GM18507 (cell line): ENCODE measurements around the gene SPAAR.
"Not testable (repeated sequence)": the region's sequence is repeated elsewhere in the genome, so short reads cannot be mapped to it uniquely, and the experiment has no call there.

Experiments used
- DNase-seq: peaks from one replicate; pipeline ENCODE4 v3.0.0; 2011; ENCODE audit warnings: low read depth; ENCODE audit not compliant: insufficient read length; ENCODE audit errors: extremely low spot score
- FAIRE-seq: peaks from 2 replicates; lab custom pipeline; 2011; peaks lifted over from hg19 to GRCh38; lab: Jason Lieb, UNC

Gene SPAAR

DNA sequence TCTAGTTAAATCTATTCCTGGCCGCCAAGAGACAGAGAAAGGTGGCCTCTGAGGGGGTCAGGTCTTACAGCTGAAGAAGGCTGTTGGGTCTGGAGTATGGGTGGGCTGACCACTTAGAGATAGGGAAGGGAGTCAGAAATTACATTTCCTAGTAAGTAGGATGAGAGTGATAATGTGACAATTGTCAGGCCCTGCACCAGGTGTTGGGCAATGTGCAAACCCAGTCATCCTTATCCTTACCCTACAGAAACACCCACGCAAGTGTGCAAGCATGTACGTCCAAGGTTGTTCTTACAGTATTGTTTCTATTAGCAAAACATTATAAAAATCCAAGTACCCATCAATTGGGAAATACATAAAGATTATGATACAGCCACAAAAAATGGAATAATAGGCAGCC is 9.5 kb downstream of the SPAAR start:
- DNase-seq (no peak), FAIRE-seq (no peak)

DNA sequence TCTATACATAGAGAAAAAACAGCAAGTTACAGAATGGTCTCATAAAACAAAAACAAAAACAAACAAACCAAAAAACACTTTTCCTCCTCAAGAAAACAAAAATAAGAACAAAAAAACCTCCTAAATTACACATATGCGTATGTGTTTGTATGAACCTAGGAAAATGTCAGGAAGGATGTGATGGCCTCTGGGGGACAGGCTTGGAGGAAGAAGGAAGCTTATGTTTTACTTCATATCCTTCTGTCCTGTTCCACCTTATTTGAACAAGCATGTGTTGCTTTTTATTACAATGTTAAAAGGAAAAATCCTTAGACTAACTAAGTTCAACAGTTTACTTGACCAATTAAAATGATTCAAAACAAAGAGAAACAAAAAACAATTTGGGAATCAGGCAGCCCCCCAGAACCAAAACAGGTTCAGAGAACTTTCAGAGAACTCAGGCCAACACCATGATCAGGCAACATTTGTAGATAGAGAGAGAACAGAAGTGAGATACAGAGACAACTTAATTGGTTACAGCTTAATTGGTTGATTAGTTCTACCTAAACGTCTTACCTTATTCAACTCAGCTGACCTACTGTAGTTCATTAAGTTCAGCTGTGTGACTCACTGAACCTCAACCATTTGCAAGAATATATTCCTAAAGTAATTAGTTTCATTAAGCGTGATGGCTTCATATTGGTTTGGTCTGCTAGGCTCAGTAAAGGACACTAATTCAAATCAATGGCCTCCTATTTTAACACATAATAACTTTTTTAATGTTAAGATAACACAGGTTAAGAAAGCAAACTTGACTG is 10.1 kb downstream of the SPAAR start:
- DNase-seq, result no peak
- FAIRE-seq, result no peak

DNA sequence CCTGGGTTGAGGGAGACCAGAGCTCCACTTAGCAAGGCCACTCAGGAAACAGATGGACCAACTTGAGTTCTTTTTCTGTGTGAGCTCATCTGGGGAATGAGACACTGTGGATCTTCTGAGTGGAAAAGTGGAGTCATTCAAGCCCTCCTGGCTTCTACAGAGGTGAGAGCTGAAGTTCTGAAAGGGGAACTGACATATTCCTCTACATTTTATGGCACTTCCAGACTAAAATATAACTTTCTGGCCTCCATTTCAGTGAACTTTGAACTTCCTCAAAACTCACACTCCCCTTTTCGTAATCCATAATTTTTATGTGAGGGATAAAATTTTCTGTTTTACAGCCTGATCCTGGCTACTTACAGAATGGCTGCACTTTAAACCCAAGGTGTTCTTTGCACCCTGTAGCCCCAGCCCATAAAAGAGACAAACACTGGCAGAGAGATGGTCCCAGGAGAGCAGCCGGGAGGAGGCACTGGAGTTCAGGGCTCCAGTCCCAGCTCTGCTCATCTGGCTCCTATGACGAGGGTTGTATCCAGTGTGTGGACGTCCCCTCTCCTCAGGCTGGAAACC is 10.8 kb downstream of the SPAAR start:
- FAIRE-seq (no peak), DNase-seq (no peak)

DNA sequence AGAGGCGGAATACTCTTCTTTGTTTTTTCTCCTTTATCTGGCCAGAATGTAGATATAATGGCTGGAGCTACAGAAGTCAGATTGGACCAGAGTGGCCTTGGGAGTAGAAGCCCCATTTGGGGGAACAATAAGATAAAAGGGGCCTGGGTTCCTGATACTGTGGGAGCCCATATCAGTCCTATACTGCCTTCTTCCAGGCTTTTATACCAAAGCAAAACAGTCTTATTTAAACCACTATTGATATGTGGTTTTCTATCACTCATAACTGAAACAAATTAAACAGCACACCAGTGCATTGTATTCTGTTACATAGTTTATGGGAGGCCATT is 14.3 kb downstream of the SPAAR start:
- FAIRE-seq (no peak), DNase-seq (no peak)

DNA sequence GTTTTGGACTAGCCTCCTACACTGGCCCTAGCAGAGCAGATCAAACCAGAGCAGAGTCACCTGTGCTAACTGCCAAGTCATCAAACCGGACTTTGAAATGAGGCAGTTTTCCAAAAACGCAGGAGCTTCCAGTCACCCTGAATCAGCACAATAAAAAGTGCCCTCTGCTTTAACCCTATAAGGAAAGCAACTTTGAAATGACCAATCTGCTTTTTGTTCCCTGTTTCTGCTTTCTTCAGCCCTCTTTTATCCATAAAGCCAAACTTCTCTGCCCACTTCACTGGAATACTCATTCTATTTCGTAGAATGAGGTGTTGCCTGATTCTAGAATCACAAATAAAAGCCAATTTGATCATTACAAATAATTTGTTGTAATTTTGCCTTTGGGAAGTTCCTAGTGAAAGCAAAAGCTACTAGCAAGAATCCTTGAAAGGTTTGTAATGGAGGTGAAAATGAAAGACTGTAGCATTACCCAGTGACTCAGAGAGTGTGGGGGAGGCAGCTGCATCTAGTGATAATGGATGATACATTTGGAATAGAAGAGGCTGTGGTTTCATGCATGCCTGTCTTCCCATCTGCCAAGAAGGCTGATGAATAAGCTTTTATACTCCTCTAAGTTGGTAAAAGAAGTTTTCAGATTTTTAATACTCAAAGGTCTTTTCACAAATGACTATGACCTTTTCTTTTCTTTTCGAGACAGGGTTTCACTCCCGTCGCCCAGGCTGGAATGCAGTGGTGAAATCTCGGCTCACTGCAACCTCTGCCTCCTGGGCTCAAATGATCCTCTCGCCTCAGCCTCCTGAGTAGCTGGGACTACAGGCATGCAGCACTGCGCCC is 14.9 kb downstream of the SPAAR start:
- FAIRE-seq (no peak), DNase-seq (no peak)

DNA sequence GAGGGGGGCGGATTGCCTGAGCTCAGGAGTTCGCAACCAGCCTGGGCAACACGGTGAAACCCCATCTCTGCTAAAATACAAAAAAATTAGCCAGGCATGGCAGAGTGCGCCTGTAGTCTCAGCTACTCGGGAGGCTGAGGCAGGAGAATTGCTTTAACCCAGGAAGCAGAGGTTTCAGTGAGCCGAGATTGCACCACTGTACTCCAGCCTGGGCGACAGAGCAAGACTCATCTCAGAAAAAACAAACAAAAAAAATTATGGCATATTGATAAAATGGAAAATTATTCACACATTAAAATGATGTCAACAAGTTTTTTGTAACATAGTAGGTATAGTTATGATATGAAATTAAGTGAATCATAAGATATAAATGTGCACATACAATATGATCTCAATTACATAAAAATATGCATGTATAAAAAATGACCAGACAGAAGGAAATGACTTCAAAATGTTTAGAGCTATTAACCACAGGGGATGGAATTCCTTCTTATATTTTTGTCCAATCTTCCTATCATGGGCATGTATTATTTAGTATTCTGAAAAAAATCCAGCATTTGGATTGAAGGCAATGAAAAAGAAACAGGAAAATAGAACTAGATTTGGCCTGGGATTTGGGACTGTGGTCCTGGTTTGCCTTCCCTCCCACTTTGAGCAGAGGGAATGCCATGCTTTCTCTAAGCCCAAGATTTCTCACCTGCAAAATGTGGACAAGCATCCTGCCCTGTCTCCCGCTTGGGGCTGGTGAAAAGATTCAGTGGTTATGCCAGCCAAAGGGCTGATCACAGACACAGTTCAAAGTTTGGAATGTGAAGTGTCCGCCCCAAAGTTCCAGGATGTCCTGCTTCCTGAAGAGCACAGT is 19.5 kb downstream of the SPAAR start:
- DNase-seq (no peak), FAIRE-seq (no peak)

DNA sequence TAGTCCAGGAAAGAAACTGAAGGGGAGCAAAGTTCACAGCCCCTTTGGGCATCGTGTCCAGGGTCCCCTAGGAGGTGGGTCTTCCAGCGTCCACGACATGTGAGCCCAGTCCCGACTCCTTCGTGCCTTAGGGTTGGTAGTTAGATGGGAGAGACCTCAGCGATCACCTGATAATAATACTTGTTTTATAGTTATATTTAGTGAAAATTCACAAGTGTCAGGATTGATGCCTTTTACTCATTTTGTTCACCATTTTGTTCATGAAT is 20.1 kb downstream of the SPAAR start:
- no peak for FAIRE-seq
- DNase-seq, result no peak

DNA sequence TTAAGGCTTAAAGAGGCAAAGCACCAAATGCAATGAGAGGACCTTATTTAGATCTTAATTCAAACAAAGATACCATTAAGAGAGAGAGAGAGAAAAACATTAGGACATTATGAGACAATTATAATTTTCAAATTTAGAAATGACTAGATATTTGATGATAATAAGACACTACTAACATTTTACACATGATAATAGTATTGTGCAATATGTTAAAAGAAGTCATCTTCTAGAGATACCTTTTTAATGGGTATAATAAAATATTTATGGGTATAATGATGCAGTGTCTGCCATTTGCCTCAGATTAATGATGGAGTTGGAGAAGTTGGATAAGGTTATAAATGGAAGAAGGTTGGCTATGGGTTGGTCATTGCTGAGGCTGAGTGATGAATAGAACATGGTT is 21.2 kb downstream of the SPAAR start:
- no peak for DNase-seq
- FAIRE-seq, result no peak

DNA sequence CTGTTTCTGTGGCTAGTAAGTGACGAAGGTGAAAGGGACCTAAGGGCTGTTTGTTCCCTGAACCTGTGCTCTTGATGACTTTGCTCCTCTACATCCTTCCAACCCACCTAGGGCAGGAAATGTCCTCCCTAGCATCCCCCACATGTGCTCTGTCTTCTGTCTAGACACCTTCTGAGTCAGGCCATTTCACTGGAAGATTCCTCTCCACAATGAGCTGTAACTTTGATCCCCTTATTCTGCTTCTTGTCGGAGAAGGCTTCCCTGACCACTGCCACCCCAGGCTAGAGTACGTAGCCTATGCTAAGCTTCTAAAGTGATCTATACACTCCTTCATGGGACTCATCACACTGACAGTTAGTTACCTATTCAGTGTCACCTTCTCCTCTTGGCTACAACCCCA is 21.7 kb downstream of the SPAAR start:
- DNase-seq, result no peak
- no peak for FAIRE-seq

DNA sequence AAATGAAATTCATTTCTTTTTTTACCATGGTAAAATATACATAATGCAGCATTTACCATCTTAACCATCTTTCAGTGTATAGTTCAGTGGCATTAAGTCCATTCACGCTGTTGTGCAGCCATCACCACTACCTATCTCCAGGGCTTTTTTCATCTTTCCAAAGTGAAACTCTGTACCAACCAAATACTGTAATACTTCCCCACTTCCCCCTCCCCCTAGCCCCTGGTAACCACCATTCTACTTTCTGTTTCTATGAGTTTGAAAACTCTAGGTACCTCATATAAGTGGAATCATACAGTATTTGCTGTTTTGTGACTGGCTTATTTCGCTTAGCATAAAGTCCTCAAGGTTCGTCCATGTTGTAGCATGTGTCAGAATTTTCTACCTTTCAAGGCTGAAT is 23.4 kb downstream of the SPAAR start:
- DNase-seq (no peak), FAIRE-seq (no peak)

DNA sequence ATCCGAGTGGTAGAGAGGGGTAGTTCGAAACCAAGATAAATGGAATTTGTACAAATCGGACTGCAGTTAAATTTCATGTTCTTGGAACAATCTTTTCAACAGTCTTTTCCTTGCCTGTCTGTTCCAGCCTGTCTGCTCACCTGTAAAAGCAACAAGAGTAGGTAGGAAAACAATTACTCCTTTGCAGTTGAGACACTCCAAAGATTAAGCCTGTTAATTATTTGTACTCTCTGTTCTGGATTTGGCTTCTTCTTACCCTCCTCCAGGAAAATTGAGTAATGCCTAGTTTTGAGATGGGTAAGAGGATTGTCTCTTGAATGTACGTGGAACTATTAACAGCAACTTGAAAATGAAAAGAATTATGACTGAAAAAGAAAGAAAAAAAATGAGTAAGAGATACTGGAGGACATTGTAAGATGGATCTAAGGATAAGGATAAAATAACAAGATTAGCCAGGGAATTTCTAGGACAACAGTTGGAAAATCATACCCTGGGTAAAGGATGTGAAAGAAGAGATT is 24.3 kb downstream of the SPAAR start:
- DNase-seq (no peak), FAIRE-seq (peak; percentile 15)

DNA sequence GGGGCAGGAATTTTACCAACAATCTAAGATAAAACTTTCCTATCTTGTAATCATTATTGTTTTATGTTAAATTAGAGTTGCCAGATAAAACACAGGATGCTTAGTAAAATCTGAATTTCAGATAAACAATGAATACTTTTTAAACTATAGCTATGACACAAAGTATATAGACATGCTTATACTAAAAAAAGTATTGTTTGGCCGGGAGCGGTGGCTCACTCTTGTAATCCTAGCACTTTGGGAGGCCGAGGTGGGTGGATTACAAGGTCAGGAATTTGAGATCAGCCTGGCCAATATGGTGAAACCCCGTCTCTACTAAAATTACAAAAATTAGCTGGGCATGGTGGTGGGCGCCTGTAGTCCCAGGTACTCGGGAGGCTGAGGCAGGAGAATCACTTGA is 24.8 kb downstream of the SPAAR start:
- not testable (repeated sequence) for DNase-seq, FAIRE-seq

DNA sequence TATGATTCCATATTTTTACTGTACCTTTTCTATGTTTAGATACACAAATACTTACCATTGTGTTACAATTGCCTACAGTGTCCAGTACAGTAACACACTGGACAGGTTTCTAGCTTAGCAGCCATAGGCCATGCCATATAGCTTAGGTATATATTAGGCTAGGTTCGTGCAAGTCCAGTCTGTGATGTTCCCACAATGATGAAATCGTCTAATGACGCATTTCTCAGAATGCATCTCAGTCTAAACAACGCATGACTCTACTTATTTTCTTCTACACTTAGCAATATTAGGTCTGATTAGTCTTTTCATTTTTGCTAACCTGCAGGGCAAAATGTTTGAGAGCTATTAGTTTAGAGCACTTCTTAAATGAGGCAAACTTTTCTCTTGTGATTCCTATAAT is 26.0 kb downstream of the SPAAR start:
- FAIRE-seq, result no peak
- DNase-seq, result no peak

DNA sequence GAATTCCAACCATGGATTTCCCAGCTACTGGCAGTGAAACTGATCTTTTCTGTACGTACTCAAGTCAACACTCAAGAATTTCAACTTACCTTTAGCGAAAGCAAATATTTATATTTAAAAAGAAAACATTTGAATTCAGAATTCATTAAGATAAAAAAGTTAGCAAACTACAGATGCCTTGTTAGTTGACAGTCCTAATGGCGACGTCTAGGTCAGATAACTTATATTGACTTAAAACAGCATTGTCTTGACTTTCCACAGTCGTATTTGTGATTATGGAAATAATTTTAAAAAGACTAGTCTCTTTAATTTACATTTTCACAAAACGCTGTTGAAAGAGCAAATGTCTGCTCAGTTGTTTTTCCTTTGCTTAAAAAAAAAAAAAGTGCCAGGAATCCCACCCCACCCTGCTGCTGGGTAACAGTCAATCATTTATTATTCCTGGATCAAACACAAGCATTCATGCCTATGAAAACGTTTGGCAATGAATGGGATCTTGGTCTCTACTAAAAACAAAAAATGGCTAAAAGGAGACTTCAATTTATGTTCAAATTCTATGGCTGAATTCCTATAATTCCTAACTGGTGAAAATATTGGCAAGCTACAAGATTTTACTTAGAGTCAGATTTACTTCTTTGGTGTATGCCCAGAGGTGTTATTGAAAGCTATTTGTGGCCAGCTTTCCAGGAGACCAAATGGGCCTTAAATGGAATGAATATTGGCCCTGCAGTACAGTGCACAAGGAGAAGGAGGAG is 26.6 kb downstream of the SPAAR start:
- DNase-seq, result no peak
- no peak for FAIRE-seq

DNA sequence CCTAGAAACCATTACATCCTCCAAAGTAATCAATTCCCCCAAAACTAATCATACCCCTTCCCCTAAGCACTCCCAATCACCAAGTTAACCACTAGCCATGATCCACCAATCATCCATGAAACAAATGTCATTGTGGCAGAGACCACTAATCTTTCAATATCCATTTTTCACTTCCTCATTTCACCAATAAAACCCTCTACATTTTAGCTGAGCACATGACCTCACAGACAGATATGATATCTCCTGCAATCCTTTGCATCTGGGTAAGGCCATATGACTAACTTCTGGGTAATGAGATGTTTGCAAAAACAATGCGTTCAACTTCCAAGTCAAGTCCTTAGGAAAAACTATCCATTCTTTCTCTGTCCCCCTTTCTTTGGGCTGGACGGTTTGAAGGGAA is 27.9 kb downstream of the SPAAR start:
- no peak for DNase-seq

DNA sequence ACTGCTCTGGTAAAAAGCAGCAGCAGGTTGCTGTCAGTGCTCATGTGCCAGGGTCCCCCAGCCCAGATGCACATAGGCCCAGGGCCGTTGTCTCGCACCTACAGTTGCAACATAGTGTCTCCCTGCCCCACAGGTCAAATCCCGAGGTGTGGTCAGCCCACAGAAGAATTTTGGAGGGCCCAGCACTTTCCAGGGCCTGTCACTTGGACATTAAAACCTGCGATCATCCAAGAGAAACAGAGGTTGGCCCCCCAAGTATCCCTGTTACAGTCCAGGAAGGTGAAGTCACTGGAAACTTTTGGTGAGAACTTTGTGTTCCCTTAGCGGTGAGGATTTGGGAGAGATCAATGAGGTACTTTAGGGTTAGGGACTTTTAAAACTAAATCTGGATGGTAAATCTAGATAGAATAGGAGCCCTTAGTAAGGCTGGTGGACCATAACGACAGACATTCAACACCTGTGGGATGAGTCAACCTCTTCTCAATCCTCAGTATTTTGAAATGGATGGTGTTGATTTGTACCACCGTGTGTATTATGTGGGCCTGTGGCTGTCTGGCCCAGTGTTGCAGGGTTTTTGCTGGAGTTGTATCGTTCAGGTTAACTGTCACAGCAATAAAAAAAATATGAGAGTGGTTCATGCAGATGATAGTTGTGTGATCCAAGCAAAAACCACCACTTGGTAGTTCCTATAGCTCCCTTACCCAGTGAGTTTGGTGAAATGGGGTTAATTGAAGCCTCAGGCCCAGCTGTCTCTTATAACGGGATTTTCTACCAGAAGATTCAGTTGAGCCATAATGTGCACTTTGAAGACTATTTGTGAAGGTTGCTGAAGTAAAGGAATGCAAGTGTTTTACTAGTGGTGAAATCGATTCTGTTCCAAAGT is 29.4 kb downstream of the SPAAR start:
- FAIRE-seq, result no peak

More for the DNA sequence above, 27.9 kb downstream of the SPAAR start:
- FAIRE-seq, result no peak

DNA sequence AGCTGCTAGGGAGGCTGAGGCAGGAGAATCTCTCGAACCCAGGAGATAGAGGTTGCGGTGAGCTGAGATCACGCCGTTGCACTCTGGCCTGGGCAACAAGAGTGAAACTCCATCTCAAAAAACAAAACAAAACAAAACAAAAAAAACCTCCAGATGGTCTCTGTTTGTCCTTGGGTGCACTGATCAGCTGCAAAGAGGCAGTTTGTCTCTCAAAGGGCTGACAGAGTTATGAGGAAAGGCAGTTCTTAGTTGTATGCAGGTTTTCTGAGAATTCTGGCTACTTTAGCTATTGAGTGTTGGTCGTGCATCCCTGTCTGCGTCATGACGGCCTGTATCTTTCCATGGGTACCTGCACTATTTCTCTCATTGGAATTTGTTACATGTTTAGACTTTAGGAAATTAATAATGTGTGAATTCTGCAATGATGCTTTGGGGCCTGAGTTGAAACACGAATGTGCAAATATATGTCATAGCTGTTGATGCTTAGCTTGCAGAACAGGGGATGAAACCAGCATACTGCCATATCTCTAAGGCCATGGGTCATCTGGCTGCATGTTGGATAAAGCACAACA is 30.5 kb downstream of the SPAAR start:
- FAIRE-seq (no peak), DNase-seq (no peak)

More for the DNA sequence above, 29.4 kb downstream of the SPAAR start:
- no peak for DNase-seq
